Measurements from ENCODE around the gene RPS15.

DNA sequence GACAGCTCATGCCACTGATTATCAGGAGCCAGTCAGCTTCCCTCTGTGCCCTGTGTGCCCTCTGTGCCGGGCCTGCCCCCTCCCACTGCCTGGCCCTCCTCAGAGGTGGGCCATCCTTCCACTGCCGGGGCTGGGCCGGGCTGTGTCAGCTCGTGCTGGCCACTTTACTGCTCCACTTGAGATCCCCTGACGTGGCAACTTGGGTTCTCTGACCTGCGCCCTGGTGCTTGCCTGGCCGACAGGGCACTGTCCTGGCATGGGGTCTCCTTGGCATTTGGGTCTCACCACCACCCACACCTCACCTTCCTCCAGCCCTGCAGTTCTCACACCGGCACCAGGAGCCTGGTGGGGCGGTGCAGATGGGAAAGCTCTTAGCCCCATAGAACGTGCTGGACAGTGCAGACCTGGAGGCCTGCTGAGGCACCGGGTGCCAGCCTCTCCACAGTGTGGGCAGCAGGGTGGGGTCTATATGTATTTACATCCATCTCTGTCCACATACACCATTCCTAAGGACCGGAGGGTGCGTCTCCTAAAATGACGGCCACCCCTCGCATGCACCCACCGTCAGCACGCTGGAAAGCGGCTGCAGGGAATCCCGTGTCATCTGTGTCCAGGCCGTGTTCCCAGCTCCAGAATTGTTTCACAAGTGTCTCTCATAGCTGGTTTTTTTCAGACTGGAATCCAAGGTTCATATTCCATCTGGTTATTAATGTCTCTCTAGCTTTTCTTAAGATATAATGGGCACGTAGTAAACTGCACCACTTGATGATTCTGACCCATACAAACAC, 19.1 kb upstream of the RPS15 start:
- TF ChIP-seq NRF1 (conservative IDR thresholded peaks at IDR 0.05; ENCODE audit: low read depth, low read length), result no peak
- TF ChIP-seq, protein P1, sequence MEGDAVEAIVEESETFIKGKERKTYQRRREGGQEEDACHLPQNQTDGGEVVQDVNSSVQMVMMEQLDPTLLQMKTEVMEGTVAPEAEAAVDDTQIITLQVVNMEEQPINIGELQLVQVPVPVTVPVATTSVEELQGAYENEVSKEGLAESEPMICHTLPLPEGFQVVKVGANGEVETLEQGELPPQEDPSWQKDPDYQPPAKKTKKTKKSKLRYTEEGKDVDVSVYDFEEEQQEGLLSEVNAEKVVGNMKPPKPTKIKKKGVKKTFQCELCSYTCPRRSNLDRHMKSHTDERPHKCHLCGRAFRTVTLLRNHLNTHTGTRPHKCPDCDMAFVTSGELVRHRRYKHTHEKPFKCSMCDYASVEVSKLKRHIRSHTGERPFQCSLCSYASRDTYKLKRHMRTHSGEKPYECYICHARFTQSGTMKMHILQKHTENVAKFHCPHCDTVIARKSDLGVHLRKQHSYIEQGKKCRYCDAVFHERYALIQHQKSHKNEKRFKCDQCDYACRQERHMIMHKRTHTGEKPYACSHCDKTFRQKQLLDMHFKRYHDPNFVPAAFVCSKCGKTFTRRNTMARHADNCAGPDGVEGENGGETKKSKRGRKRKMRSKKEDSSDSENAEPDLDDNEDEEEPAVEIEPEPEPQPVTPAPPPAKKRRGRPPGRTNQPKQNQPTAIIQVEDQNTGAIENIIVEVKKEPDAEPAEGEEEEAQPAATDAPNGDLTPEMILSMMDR (IDR thresholded peaks at IDR 0.05 in 2 of 3, conservative IDR thresholded peaks at IDR 0.05 in 1 of 3; ENCODE audit: control insufficient read depth in 2 of 3, extremely low read depth in 1 of 3, insufficient read depth in 1 of 3, low read depth in 3 of 3, low read length in 3 of 3), result no peak
- TF ChIP-seq TBL1XR1 (IDR thresholded peaks at IDR 0.05; ENCODE audit: low read depth, low read length), result no peak
- TF ChIP-seq EZH2 (IDR thresholded peaks at IDR 0.05; ENCODE audit: borderline replicate concordance, control insufficient read depth, low read depth, low read length), result no peak
- TF ChIP-seq STAT1 (conservative IDR thresholded peaks at IDR 0.05), result no peak
- TF ChIP-seq SIN3A (IDR thresholded peaks at IDR 0.05; ENCODE audit: low read depth, low read length), result no peak
- TF ChIP-seq POLR2A (IDR thresholded peaks at IDR 0.05; ENCODE audit: low read depth, low read length), result no peak
- no peak for TF ChIP-seq TAF1 (IDR thresholded peaks at IDR 0.05; ENCODE audit: borderline replicate concordance, low read depth, low read length)
- no peak for TF ChIP-seq RB1 (IDR thresholded peaks at IDR 0.05; ENCODE audit: borderline replicate concordance)
- TF ChIP-seq, protein P2, sequence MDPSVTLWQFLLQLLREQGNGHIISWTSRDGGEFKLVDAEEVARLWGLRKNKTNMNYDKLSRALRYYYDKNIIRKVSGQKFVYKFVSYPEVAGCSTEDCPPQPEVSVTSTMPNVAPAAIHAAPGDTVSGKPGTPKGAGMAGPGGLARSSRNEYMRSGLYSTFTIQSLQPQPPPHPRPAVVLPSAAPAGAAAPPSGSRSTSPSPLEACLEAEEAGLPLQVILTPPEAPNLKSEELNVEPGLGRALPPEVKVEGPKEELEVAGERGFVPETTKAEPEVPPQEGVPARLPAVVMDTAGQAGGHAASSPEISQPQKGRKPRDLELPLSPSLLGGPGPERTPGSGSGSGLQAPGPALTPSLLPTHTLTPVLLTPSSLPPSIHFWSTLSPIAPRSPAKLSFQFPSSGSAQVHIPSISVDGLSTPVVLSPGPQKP (IDR thresholded peaks at IDR 0.05; ENCODE audit: low read depth, low read length), result no peak
- no peak for TF ChIP-seq MEF2A (IDR thresholded peaks at IDR 0.05; ENCODE audit: insufficient read depth, low read depth, low read length)
- TF ChIP-seq, protein P3, sequence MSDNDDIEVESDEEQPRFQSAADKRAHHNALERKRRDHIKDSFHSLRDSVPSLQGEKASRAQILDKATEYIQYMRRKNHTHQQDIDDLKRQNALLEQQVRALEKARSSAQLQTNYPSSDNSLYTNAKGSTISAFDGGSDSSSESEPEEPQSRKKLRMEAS (IDR thresholded peaks at IDR 0.05; ENCODE audit: low read depth, low read length), result no peak
- no peak for TF ChIP-seq SUZ12 (IDR thresholded peaks at IDR 0.05; ENCODE audit: unreplicated experiment)
